ENCODE measurements around the gene CRB2.

DNA sequence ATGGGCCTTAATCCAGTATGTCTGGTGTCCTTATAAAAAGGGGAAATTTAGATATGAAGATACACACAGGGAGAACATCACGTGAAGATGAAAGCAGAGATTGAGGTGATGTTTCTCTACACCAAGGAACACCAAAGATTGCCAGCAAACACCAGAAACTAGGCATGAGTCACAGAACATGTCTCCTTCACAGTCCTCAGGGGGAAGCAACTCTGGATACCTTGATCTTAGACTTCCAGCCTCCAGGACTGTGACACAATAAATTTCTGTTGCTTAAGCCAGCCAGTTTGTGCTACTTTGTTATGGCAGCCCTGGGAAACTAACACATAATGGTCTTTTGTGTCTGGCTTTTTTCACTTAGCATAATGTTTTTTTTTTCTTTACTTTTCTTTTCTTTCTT lies 46.4 kb upstream of the CRB2 start:
- TF ChIP-seq CTCF (IDR thresholded peaks at IDR 0.05) (no peak), POLR2A (IDR thresholded peaks at IDR 0.05) (no peak)
